ENCODE measurements around the gene RPL37. TPM values are rescaled to one million over a fixed set of nuclear protein-coding genes. Genes with fewer than 3 reads are reported as not detected.
"Not testable (repeated sequence)": the region's sequence is repeated elsewhere in the genome, so short reads cannot be mapped to it uniquely, and the experiment has no call there.

The RPL37 gene
- total RNA-seq, 2 donors from 2014 or later: 867 to 934 TPM

DNA sequence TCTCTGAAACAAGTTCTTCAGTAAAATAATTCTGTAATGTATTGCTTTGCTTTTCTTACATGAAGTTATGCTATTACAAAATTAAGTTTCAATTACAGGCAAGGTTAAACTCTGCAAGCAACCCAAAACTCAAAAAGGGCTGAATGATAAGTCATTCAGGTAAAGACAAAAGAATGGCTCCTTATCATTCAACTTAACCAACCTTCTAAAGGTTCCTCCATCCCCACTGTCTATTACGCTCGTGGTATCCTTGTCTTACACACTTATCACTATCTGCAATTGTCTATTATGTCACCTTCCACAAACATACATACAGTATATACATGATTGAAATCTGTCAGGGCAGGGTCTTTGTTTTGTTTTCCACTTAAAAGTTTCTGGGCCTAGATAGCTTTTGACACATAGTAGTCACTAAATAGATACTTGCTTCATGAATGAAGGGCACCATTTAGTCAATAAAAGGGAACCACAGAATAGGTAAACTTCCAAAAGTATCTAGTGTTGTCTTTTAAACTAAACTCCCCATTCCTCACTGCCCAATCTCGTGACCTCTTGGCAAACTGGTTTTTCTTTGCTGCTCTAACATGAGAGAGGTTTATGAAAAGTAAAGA lies 6.9 kb downstream of the RPL37 start:
- Histone ChIP-seq H3K36me3 (peaks cover 23% of the 10 kb centered on the region), H3K27me3 (no peaks in the 10 kb centered on the region), H3K4me3 (no peak overlapping the region), H3K4me1 (no peaks in the 10 kb centered on the region), H3K9ac (ENCODE audit: low read depth in 2 of 2, low read length in 2 of 2) (no peak overlapping the region), H3K9me3 (no peaks in the 10 kb centered on the region), H3K27ac (no peak overlapping the region)
- no peak for DNase-seq
- intact Hi-C loops (cut with DNase I): no loop called here
- no peak for TF ChIP-seq CTCF (IDR thresholded peaks at IDR 0.05)

DNA sequence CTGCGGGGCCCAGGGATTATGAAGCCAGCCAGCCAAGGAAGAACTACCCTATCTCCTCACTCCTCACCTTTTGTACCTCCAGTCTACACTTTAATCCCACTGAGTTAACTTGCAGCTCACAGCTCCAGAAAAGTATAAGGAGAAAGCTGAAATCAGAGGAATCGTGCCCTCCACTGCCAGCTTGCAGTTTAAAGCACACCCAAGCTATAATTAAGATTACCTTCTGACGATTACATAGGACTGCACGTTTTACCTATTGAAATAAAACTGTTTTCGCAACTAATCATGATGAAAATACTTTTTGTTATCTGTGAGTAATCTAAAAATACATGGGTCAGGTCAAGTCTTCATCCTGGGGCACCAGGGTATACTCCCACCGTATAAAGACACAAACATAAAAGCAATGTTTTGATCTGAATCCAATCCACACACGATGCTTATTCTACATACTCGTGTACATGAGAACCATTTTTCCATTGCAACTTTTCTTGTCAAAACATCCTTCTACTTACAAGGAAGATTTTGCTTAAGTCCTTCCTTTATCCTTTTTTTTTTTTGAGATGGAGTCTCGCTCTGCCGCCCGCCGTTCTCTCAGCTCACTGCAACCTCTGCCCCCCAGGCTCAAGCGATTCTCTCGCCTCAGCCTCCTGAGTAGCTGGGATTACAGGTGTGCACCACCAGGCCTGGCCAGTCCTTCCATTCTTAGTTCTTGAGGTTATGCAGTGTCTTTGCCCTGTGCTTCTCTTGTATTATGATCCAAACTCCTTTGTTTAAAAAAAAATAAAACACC lies 7.6 kb downstream of the RPL37 start:
- no peak for DNase-seq
- no peaks in the 10 kb centered on the region for H3K9me3 ChIP-seq

GRCh38 chr5:40826489-40827187 lies 8.4 kb downstream of the RPL37 start:
- H3K9me3 ChIP-seq: no peaks in the 10 kb centered on the region
- intact Hi-C loops (cut with DNase I): no loop called here
- TF ChIP-seq CTCF (IDR thresholded peaks at IDR 0.05): no peak
- H3K9ac ChIP-seq (ENCODE audit: low read depth in 2 of 2, low read length in 2 of 2): no peak overlapping the region
- H3K27me3 ChIP-seq: no peaks in the 10 kb centered on the region
- H3K36me3 ChIP-seq: peaks cover 14% of the 10 kb centered on the region
- H3K4me3 ChIP-seq: no peak overlapping the region
- no peak for DNase-seq
- no peaks in the 10 kb centered on the region for H3K4me1 ChIP-seq
- H3K27ac ChIP-seq: no peak overlapping the region

More for the DNA sequence above, 7.6 kb downstream of the RPL37 start:
- no peak overlapping the region for H3K9ac ChIP-seq (ENCODE audit: low read depth in 2 of 2, low read length in 2 of 2)
- no peak overlapping the region for H3K27ac ChIP-seq
- no peaks in the 10 kb centered on the region for H3K27me3 ChIP-seq
- no peak for TF ChIP-seq CTCF (IDR thresholded peaks at IDR 0.05)
- H3K36me3 ChIP-seq: peaks cover 21% of the 10 kb centered on the region
- no peak overlapping the region for H3K4me3 ChIP-seq
- no peaks in the 10 kb centered on the region for H3K4me1 ChIP-seq
- intact Hi-C loops (cut with DNase I): no loop called here

GRCh38 chr5:40825461-40826043 lies 9.5 kb downstream of the RPL37 start:
- H3K9me3 ChIP-seq; H3K27me3 ChIP-seq; DNase-seq; intact Hi-C loops (cut with DNase I); H3K4me3 ChIP-seq; H3K36me3 ChIP-seq; H3K9ac ChIP-seq (ENCODE audit: low read depth in 2 of 2, low read length in 2 of 2); H3K4me1 ChIP-seq; H3K27ac ChIP-seq: not testable (repeated sequence)

GRCh38 chr5:40823459-40823858 lies 11.6 kb downstream of the RPL37 start:
- Histone ChIP-seq H3K27ac (no peak overlapping the region), H3K9me3 (no peaks in the 10 kb centered on the region), H3K9ac (ENCODE audit: low read depth in 2 of 2, low read length in 2 of 2) (no peak overlapping the region), H3K27me3 (no peaks in the 10 kb centered on the region), H3K4me3 (no peak overlapping the region), H3K4me1 (no peaks in the 10 kb centered on the region), H3K36me3 (no peaks in the 10 kb centered on the region)
- intact Hi-C loops (cut with DNase I): no loop called here
- no peak for TF ChIP-seq CTCF (IDR thresholded peaks at IDR 0.05)
- no peak for DNase-seq
